ENCODE results near the gene NDE1.
A peak's percentile ranks its signal among the peaks of the same experiment; 100 is the strongest.
"Not testable (repeated sequence)": the region's sequence is repeated elsewhere in the genome, so short reads cannot be mapped to it uniquely, and the experiment has no call there.

Gene NDE1

GRCh38 chr16:15621456-15621855, 28.6 kb upstream of the NDE1 start:
- DNase-seq, result no peak

- no peak for DNase-seq
Observed at GRCh38 chr16:15621889-15622288, 28.2 kb upstream of the NDE1 start.

- DNase-seq, result no peak
Observed at GRCh38 chr16:15631730-15632409, 18.2 kb upstream of the NDE1 start.

GRCh38 chr16:15635926-15636325, 14.1 kb upstream of the NDE1 start:
- no peak for DNase-seq

GRCh38 chr16:15636392-15636873, 13.6 kb upstream of the NDE1 start:
- no peak for DNase-seq

- DNase-seq, result peak; percentile 19
Observed at GRCh38 chr16:15639061-15639568, 10.9 kb upstream of the NDE1 start.

GRCh38 chr16:15640966-15641365, 9.1 kb upstream of the NDE1 start:
- DNase-seq, result no peak

- no peak for DNase-seq
Observed at GRCh38 chr16:15641753-15642556, 8.1 kb upstream of the NDE1 start.

GRCh38 chr16:15642557-15643047, 7.4 kb upstream of the NDE1 start:
- DNase-seq, result peak; percentile 81

GRCh38 chr16:15643048-15643945, 6.7 kb upstream of the NDE1 start, which contains the start of gene MARF1:
MARF1 (minus strand) TSS chr16:15643154; CDS start chr16:15639233, 3,921 bp downstream.
- DNase-seq, result peak; percentile 100

GRCh38 chr16:15643946-15644250, 6.1 kb upstream of the NDE1 start:
- DNase-seq, result no peak

GRCh38 chr16:15644267-15644961, 5.6 kb upstream of the NDE1 start:
- no peak for DNase-seq

- DNase-seq, result not testable (repeated sequence)
Observed at GRCh38 chr16:15644962-15645465, 5.0 kb upstream of the NDE1 start.

- not testable (repeated sequence) for DNase-seq
Observed at GRCh38 chr16:15646557-15647293, 3.3 kb upstream of the NDE1 start.

GRCh38 chr16:15647294-15648014, 2.6 kb upstream of the NDE1 start:
- no peak for DNase-seq

- no peak for DNase-seq
Observed at GRCh38 chr16:15648135-15648730, 1.8 kb upstream of the NDE1 start.

- not testable (repeated sequence) for DNase-seq
Observed at GRCh38 chr16:15649311-15649710, 734 bp upstream of the NDE1 start.

- DNase-seq, result no peak
Observed at GRCh38 chr16:15649727-15650018, 372 bp upstream of the NDE1 start.

GRCh38 chr16:15650698-15651171, 690 bp downstream of the NDE1 start:
- peak; percentile 25 for DNase-seq
